Naive B cell (primary cell): ENCODE measurements around the gene FGD5. TPM values are rescaled to one million over a fixed set of nuclear protein-coding genes. Genes with fewer than 3 reads are reported as not detected.
A peak's percentile ranks its signal among the peaks of the same experiment; 100 is the strongest.

Source experiments
- ATAC-seq, 2 donors: fragments of 150-1000 bp; cut with Tn5 transposase; 2 replicates each; pipeline ENCODE4 v1.10.0; 2021; ENCODE audit warnings: low read depth in 2 of 2, mild to moderate bottlenecking in 2 of 2, moderate library complexity in 2 of 2
- DNase-seq: peaks from one replicate; pipeline ENCODE4 v3.0.0; 2022
- H3K27ac Mint-ChIP-seq, 6 donors: one replicate each; pipeline ENCODE4 v1.8.0; 2020 to 2022; ENCODE audit warnings: mild to moderate bottlenecking in 6 of 6, mixed read lengths in 6 of 6, moderate library complexity in 5 of 6, inconsistent platforms in 2 of 6
- H3K27me3 Mint-ChIP-seq, 3 donors: one replicate each; pipeline ENCODE4 v1.8.0; 2021 to 2022; ENCODE audit warnings: mixed read lengths in 3 of 3, mild to moderate bottlenecking in 1 of 3
- H3K36me3 Mint-ChIP-seq, 2 donors: one replicate each; pipeline ENCODE4 v1.8.0; 2020 to 2022; ENCODE audit warnings: mixed read lengths in 2 of 2, inconsistent platforms in 1 of 2, mild to moderate bottlenecking in 1 of 2
- H3K4me1 Mint-ChIP-seq, 3 donors: one replicate each; pipeline ENCODE4 v1.8.0; 2020 to 2022; ENCODE audit warnings: mixed read lengths in 3 of 3, inconsistent platforms in 1 of 3, mild to moderate bottlenecking in 1 of 3, moderate library complexity in 1 of 3
- H3K4me3 Mint-ChIP-seq, 8 donors: one replicate each; pipeline ENCODE4 v1.8.0; 2020 to 2022; ENCODE audit warnings: mild to moderate bottlenecking in 8 of 8, mixed read lengths in 8 of 8, moderate library complexity in 8 of 8, inconsistent platforms in 2 of 8
- H3K9me3 Mint-ChIP-seq, 7 donors: one replicate each; pipeline ENCODE4 v1.8.0; 2020 to 2022; ENCODE audit warnings: mixed read lengths in 7 of 7, mild to moderate bottlenecking in 5 of 7, inconsistent platforms in 2 of 7, moderate library complexity in 1 of 7
- polyA plus RNA-seq, 6 donors: library from polyadenylated mRNA; unstranded; fragments of 300-500 nt; fragmentation: Illumina TruSeq; gene quantifications; one replicate each; pipeline ENCODE4 v1.2.3, GENCODE V29; 2021; ENCODE audit warnings: low read depth in 6 of 6

FGD5 gene
- polyA plus RNA-seq, 6 donors from 2014 or later = 0.07 TPM; not detected in 5

DNA sequence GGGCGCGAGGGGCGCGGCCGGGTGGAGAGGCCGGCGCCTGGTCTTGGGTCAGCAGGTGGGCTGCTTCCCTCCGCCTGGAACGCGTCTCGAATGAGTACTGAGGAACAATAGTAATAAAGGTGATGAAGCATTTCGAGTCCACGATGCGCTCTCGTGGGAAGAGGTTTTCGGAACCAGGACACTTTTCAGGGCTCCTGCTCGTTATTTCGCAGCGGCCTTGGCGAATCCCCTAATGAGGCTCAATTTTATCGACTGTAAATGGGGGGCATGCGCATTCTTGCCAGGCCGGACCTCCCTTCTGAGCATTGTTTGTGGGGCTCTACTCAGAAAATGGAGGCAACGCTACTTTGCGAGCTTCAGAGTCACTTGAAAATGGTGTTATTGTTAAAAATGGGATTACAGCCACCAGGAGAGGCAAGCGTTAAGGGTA lies 129.9 kb downstream of the FGD5 start:
- H3K27me3 Mint-ChIP-seq = no peaks in the 10 kb centered on the region
- no peaks in the 10 kb centered on the region for H3K9me3 Mint-ChIP-seq
- DNase-seq (no peak), ATAC-seq (no peak)
- H3K4me3 Mint-ChIP-seq = peak overlapping the region; percentile 89 to 100 (median 100)
- no peaks in the 10 kb centered on the region for H3K36me3 Mint-ChIP-seq
- peaks cover 37 to 54% (median 51%) of the 10 kb centered on the region in 3 donors for H3K4me1 Mint-ChIP-seq
- H3K27ac Mint-ChIP-seq = peak overlapping the region; percentile 93 to 100 (median 100)

DNA sequence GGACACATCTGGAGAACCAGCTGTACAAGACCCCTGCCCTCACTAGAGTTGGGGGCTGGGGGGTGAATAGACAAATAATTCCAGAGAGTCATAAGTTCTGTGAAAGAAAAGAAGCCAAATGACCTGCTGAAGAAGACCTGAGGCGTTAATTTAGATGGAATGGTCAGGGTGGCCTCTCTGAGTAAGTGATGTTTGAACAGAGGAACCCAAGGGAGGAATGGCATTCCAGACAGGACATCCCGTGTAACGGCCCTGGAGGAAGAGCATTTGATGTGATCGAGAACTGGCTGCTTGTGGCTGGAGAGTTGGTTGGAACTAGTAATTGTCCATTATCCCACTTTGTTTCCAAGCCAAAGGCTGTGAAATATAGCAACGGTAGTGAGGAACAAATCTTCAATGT lies 130.4 kb downstream of the FGD5 start:
- peaks cover 37 to 56% (median 51%) of the 10 kb centered on the region in 3 donors for H3K4me1 Mint-ChIP-seq
- peak overlapping the region; percentile 89 to 100 (median 100) for H3K4me3 Mint-ChIP-seq
- no peaks in the 10 kb centered on the region for H3K9me3 Mint-ChIP-seq

GRCh38 chr3:14950274-14950673 lies 131.5 kb downstream of the FGD5 start:
- Mint-ChIP-seq H3K4me1 (peaks cover 42 to 57% (median 54%) of the 10 kb centered on the region in 3 donors), H3K9me3 (no peaks in the 10 kb centered on the region), H3K27ac (peak overlapping the region in 2 of 6 donors; percentile 42 to 99), H3K27me3 (no peaks in the 10 kb centered on the region), H3K36me3 (no peaks in the 10 kb centered on the region), H3K4me3 (peak overlapping the region in 2 of 8 donors; percentile 10 to 94)
- no peak for ATAC-seq
- no peak for DNase-seq

More for the DNA sequence above, 130.4 kb downstream of the FGD5 start:
- peak overlapping the region; percentile 25 to 100 (median 96) for H3K27ac Mint-ChIP-seq
- ATAC-seq = no peak
- no peak for DNase-seq
- H3K36me3 Mint-ChIP-seq = no peaks in the 10 kb centered on the region
- no peaks in the 10 kb centered on the region for H3K27me3 Mint-ChIP-seq

DNA sequence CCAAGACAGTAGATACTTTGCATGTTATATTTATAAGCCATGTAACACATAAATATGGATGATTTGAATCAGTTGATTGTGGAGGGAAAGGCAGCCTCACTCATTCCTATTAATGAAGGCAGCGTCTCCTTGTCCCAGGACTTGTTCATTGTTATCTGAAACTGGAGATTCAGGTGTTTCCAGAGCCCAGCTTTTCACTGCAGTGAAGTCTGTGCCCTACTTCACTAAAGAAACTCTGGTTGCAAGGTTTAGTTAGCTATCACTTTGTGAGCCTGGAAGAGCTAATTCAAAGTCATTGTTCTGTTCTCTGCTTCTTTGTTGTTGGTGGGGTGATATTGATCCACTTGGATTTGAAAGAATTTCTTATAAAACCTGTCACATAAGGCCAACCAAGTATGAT lies 138.4 kb downstream of the FGD5 start:
- no peaks in the 10 kb centered on the region for H3K9me3 Mint-ChIP-seq
- peak overlapping the region in 2 of 6 donors; percentile 29 to 90 for H3K27ac Mint-ChIP-seq
- H3K27me3 Mint-ChIP-seq = no peaks in the 10 kb centered on the region
- ATAC-seq (no peak), DNase-seq (no peak)
- no peak overlapping the region for H3K4me3 Mint-ChIP-seq
- peaks cover 30 to 56% (median 55%) of the 10 kb centered on the region in 3 donors for H3K4me1 Mint-ChIP-seq
- H3K36me3 Mint-ChIP-seq = peaks cover 0 to 8% of the 10 kb centered on the region in 2 donors

GRCh38 chr3:14957925-14958324 lies 139.2 kb downstream of the FGD5 start:
- peaks cover 4 to 8% of the 10 kb centered on the region in 2 donors for H3K36me3 Mint-ChIP-seq
- peak overlapping the region in 5 of 8 donors; percentile 5 to 44 (median 23) for H3K4me3 Mint-ChIP-seq
- ATAC-seq (peak in 1 of 2 donors; percentile 48), DNase-seq (no peak)
- no peaks in the 10 kb centered on the region for H3K9me3 Mint-ChIP-seq
- peak overlapping the region in 5 of 6 donors; percentile 57 to 92 (median 78) for H3K27ac Mint-ChIP-seq
- peaks cover 29 to 48% (median 48%) of the 10 kb centered on the region in 3 donors for H3K4me1 Mint-ChIP-seq
- H3K27me3 Mint-ChIP-seq = no peaks in the 10 kb centered on the region

DNA sequence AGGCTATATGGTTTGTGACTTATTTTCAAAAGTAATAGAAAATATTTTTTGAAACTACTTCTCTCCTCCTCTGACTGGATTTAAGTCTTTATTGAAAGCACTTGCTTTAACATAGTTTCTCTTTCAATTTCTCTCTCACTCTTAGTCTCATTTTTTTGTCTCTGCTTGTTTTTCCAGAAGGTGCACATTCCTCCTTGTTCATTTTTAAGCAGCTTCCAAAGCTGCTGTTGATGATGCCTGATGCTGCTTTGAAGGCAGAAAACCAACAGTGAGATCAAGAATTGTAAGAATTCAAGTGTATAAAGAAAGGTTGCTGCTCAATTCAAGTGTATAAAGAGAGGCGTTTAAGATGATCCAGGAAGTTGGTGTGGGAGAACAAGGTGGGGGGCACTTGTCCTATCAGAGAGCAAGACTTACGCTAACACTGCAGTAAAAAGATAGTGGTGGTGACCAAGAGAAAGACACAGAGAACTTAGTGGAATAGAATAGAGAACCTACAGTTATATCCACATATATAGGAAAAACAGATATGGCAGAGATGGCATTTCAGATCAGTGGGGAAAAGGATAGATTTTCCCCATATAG lies 140.7 kb downstream of the FGD5 start:
- no peaks in the 10 kb centered on the region for H3K27me3 Mint-ChIP-seq
- ATAC-seq = peak; percentile 21 to 27

GRCh38 chr3:14962762-14963161 lies 144.0 kb downstream of the FGD5 start:
- H3K27ac Mint-ChIP-seq = peak overlapping the region in 2 of 6 donors; percentile 4 to 7
- no peaks in the 10 kb centered on the region for H3K27me3 Mint-ChIP-seq
- H3K36me3 Mint-ChIP-seq = peaks cover 13 to 16% of the 10 kb centered on the region in 2 donors
- H3K9me3 Mint-ChIP-seq = peaks cover 0 to 5% (median 0%) of the 10 kb centered on the region in 7 donors
- DNase-seq (no peak), ATAC-seq (no peak)
- H3K4me3 Mint-ChIP-seq = no peak overlapping the region
- H3K4me1 Mint-ChIP-seq = peaks cover 17 to 28% (median 19%) of the 10 kb centered on the region in 3 donors

More for the DNA sequence above, 140.7 kb downstream of the FGD5 start:
- DNase-seq = no peak
- H3K4me3 Mint-ChIP-seq = peak overlapping the region; percentile 65 to 92 (median 81)
- H3K36me3 Mint-ChIP-seq = peaks cover 5 to 8% of the 10 kb centered on the region in 2 donors
- H3K9me3 Mint-ChIP-seq = no peaks in the 10 kb centered on the region
- H3K4me1 Mint-ChIP-seq = peaks cover 27 to 43% (median 42%) of the 10 kb centered on the region in 3 donors
- peak overlapping the region; percentile 90 to 97 (median 94) for H3K27ac Mint-ChIP-seq

GRCh38 chr3:14967285-14967684 lies 148.5 kb downstream of the FGD5 start:
- DNase-seq = no peak
- H3K36me3 Mint-ChIP-seq = peaks cover 8 to 18% of the 10 kb centered on the region in 2 donors

GRCh38 chr3:14969671-14970070 lies 150.9 kb downstream of the FGD5 start:
- Mint-ChIP-seq H3K27me3 (no peaks in the 10 kb centered on the region), H3K4me1 (peaks cover 0 to 5% (median 4%) of the 10 kb centered on the region in 3 donors), H3K36me3 (peaks cover 17 to 21% of the 10 kb centered on the region in 2 donors), H3K9me3 (peaks cover 0 to 9% (median 0%) of the 10 kb centered on the region in 7 donors), H3K4me3 (no peak overlapping the region), H3K27ac (no peak overlapping the region)
- no peak for DNase-seq
- ATAC-seq = no peak

More at GRCh38 chr3:14967285-14967684, 148.5 kb downstream of the FGD5 start:
- Mint-ChIP-seq H3K27ac (peak overlapping the region in 3 of 6 donors; percentile 28 to 66 (median 33)), H3K9me3 (peaks cover 0 to 6% (median 0%) of the 10 kb centered on the region in 7 donors), H3K4me3 (no peak overlapping the region), H3K27me3 (no peaks in the 10 kb centered on the region), H3K4me1 (peaks cover 3 to 5% (median 4%) of the 10 kb centered on the region in 3 donors)
- no peak for ATAC-seq

DNA sequence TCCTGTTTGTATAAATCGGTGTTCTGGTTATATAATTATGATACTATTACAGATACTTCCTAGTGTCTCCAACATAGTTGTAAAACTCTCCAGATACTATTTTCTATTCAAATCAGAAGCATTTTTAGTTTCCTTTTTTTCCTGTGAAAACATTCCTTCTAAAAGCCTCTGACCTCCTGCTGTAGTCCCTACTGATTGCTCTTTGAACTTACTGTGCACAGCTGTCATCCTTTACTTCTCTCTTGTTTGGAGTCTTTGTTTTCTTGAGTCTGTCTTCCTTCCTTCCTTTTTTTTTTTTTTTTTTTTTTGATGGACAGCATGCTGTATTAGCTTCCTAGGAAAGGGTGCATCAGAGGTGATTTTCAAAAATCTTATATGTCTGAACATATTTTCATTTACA lies 157.6 kb downstream of the FGD5 start:
- peaks cover 8 to 9% of the 10 kb centered on the region in 2 donors for H3K36me3 Mint-ChIP-seq
- H3K9me3 Mint-ChIP-seq = peaks cover 0 to 3% (median 0%) of the 10 kb centered on the region in 7 donors
- peaks cover 21 to 35% (median 33%) of the 10 kb centered on the region in 3 donors for H3K4me1 Mint-ChIP-seq
- ATAC-seq (no peak), DNase-seq (no peak)
- H3K27ac Mint-ChIP-seq = peak overlapping the region in 2 of 6 donors; percentile 18 to 34
- H3K4me3 Mint-ChIP-seq = no peak overlapping the region
- H3K27me3 Mint-ChIP-seq = no peaks in the 10 kb centered on the region

DNA sequence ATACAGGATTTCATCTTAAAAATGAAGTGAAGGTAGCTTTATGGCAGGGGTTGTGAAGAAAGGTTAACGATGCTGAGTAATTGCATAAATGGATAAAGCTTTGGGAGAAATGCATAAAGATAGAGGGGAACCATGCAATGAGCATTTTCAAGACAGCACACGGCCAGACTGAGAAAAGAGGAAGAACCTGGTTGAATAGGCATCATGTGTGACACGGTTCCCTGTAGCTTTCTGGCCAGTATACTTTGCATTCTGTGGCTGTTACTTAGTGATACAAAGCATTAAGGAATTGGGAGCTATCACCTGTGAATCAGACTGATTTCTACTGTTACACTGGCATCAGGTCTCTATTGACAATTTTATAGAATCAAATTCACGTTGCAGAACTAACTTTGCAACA lies 161.9 kb downstream of the FGD5 start:
- H3K9me3 Mint-ChIP-seq = no peaks in the 10 kb centered on the region
- H3K4me1 Mint-ChIP-seq = peaks cover 25 to 33% (median 30%) of the 10 kb centered on the region in 3 donors
- H3K36me3 Mint-ChIP-seq = no peaks in the 10 kb centered on the region
- no peaks in the 10 kb centered on the region for H3K27me3 Mint-ChIP-seq
- H3K4me3 Mint-ChIP-seq = no peak overlapping the region
- H3K27ac Mint-ChIP-seq = peak overlapping the region; percentile 41 to 91 (median 70)
- ATAC-seq (peak; percentile 100), DNase-seq (peak; percentile 47)
